ENCODE measurements around the gene GDF7. TPM values are rescaled to one million over a fixed set of nuclear protein-coding genes. Genes with fewer than 3 reads are reported as not detected.

GDF7 gene
- polyA plus RNA-seq, 1 of the 3 experiments (the other 2 are of a cell fraction): 0.02 TPM

DNA sequence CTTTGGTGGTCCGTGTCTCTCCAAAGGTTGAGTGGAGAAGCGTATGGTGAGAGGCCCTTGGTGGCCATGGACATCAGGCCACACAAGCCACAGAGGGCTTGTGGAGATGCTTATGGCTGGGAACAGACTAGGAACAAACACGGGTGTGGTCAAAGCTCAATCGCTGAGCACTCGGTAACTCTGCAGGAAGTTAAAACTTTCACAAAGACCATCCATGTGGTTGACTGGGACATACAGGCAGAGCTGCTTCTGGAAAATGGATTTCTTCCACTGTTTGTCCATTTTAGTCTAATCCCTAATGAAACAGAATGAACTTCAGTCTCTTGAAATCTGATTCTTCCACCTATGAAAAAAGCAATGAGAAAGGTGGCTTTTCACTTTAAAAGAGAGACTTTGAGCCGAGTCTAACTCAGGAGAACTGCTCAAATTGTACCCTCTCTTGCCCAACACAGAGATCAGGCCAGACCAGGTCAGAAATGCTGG lies 17.7 kb downstream of the GDF7 start:
- Histone ChIP-seq H3K9me3 (no peaks in the 10 kb centered on the region), H3K4me2 (no peak overlapping the region), H3K9me2 (no peaks in the 10 kb centered on the region), H3K27me3 (ENCODE audit: insufficient read depth) (no peaks in the 10 kb centered on the region), H3K36me3 (replicated peaks in 1 of 2; ENCODE audit: control insufficient read depth in 1 of 2, insufficient read depth in 2 of 2, low read length in 1 of 2) (peaks cover 3 to 66% of the 10 kb centered on the region in 2 experiments), H2AFZ (ENCODE audit: low read depth) (no peak overlapping the region), H3K79me2 (ENCODE audit: insufficient read depth) (no peaks in the 10 kb centered on the region), H3F3A (replicated peaks; ENCODE audit: insufficient read depth) (no peaks in the 10 kb centered on the region), H3K9ac (no peak overlapping the region), H3K4me3 (ENCODE audit: low read depth in 2 of 2, low read length in 1 of 2) (no peak overlapping the region), H4K20me1 (ENCODE audit: insufficient read depth) (no peaks in the 10 kb centered on the region), H3K4me1 (ENCODE audit: control insufficient read depth in 1 of 2, insufficient read depth in 2 of 2, low read depth in 1 of 2, low read length in 1 of 2) (no peaks in the 10 kb centered on the region), H3K27ac (ENCODE audit: low read depth in 2 of 2, low read length in 1 of 2) (no peak overlapping the region)
- CTCF ChIA-PET: interaction anchor here (0.7 to 4.3 kb wide), 8 partner anchors 9 to 359 kb away, joined by 3 to 34 read pairs (median 6); partner anchors contain the start of gene APOB
- no peak for DNase-seq
- TF ChIP-seq REST (IDR thresholded peaks at IDR 0.05; ENCODE audit: low read depth, low read length) (no peak), MEF2A (IDR thresholded peaks at IDR 0.05; ENCODE audit: borderline replicate concordance, low read depth) (no peak), SMC3 (IDR thresholded peaks at IDR 0.05; ENCODE audit: low read depth, low read length) (no peak), MAX (IDR thresholded peaks at IDR 0.05; ENCODE audit: low read depth) (no peak), RAD21 (IDR thresholded peaks at IDR 0.05; ENCODE audit: low read length) (no peak), USF2 (IDR thresholded peaks at IDR 0.05; ENCODE audit: borderline replicate concordance, low read depth, low read length) (no peak), EZH2phosphoT487 (IDR thresholded peaks at IDR 0.05; ENCODE audit: borderline replicate concordance, low read depth) (no peak), RFX5 (IDR thresholded peaks at IDR 0.05; ENCODE audit: low read length) (no peak), RCOR1 (IDR thresholded peaks at IDR 0.05; ENCODE audit: low read length) (no peak), FOXJ3 (CRISPR knock-in tag; IDR thresholded peaks at IDR 0.05) (no peak), POLR2AphosphoS5 (IDR thresholded peaks at IDR 0.05; ENCODE audit: low read depth, low read length) (no peak), EP300 (IDR thresholded peaks at IDR 0.05; ENCODE audit: borderline replicate concordance in 1 of 2, low read depth in 1 of 2, low read length in 1 of 2) (no peak), SIN3A (IDR thresholded peaks at IDR 0.05; ENCODE audit: borderline replicate concordance, low read depth, low read length) (no peak)
- TF ChIP-seq, protein P1, sequence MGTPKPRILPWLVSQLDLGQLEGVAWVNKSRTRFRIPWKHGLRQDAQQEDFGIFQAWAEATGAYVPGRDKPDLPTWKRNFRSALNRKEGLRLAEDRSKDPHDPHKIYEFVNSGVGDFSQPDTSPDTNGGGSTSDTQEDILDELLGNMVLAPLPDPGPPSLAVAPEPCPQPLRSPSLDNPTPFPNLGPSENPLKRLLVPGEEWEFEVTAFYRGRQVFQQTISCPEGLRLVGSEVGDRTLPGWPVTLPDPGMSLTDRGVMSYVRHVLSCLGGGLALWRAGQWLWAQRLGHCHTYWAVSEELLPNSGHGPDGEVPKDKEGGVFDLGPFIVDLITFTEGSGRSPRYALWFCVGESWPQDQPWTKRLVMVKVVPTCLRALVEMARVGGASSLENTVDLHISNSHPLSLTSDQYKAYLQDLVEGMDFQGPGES (IDR thresholded peaks at IDR 0.05; ENCODE audit: low read depth, low read length): no peak
- POLR2A ChIA-PET: no interaction called here
- WGBS (ENCODE audit: low lambda C conversion rate): 96% methylated on average over 6 of the region's 6 CpGs
